Heart left ventricle (tissue), 16 donors: ENCODE measurements around the gene SELENOM. TPM values are rescaled to one million over a fixed set of nuclear protein-coding genes. Genes with fewer than 3 reads are reported as not detected.

Experiments used
- ATAC-seq, 4 donors: fragments of 200-7000 bp; cut with Tn5 transposase; one replicate each; pipeline ENCODE4 v1.9.1; 2020 to 2022; ENCODE audit warnings: moderate library complexity in 4 of 4, mild to moderate bottlenecking in 3 of 4, moderate number of reproducible peaks in 1 of 4
- DNase-seq, 5 donors: peaks; one replicate each; pipeline ENCODE4 v3.0.0-alpha.2; 2020
- H3K27ac ChIP-seq, 12 donors: fragments of 200-600 bp; sonication (generic) in 4 of 12; one replicate each; pipeline versions ENCODE4 v1.5.0 to v1.8.0; 2016 to 2022; ENCODE audit warnings: mild to moderate bottlenecking in 2 of 12
- H3K27me3 ChIP-seq, 9 donors: fragments of 200-600 bp; sonication (generic) in 2 of 9; one replicate each; pipeline versions ENCODE4 v1.5.1 to v1.8.0; 2016 to 2022; ENCODE audit warnings: mild to moderate bottlenecking in 3 of 9
- H3K36me3 ChIP-seq, 9 donors: fragments of 200-600 bp; sonication (generic) in 2 of 9; one replicate each; pipeline versions ENCODE4 v1.5.0 to v1.8.0; 2018 to 2022; ENCODE audit warnings: mild to moderate bottlenecking in 2 of 9
- H3K4me1 ChIP-seq, 12 donors: fragments of 200-600 bp; sonication (generic) in 4 of 12; one replicate each; pipeline versions ENCODE4 v1.5.0 to v1.8.0; 2016 to 2022; ENCODE audit warnings: mild to moderate bottlenecking in 3 of 12
- H3K4me3 ChIP-seq, 12 donors: fragments of 200-600 bp; sonication (generic) in 4 of 12; one replicate each; pipeline versions ENCODE4 v1.5.0 to v1.8.0; 2017 to 2022; ENCODE audit warnings: mild to moderate bottlenecking in 9 of 12, moderate library complexity in 4 of 12
- H3K9me3 ChIP-seq, 12 donors: fragments of 200-600 bp; sonication (generic) in 4 of 12; one replicate each; pipeline versions ENCODE4 v1.5.0 to v1.8.0; 2016 to 2022; ENCODE audit warnings: mild to moderate bottlenecking in 1 of 12
- CTCF ChIP-seq, 12 donors: fragments of 200-600 bp; sonication (generic) in 4 of 12; IDR thresholded peaks; one replicate each; pipeline versions ENCODE4 v1.5.0 to v1.8.0; 2018 to 2022; ENCODE audit warnings: antibody characterized with exemption in 12 of 12, mild to moderate bottlenecking in 5 of 12
- POLR2A ChIP-seq, 2 donors: fragments of 450-650 bp; IDR thresholded peaks; one replicate each; pipeline ENCODE4 v1.6.1; 2017; ENCODE audit warnings: antibody characterized with exemption in 2 of 2, mild to moderate bottlenecking in 2 of 2, moderate library complexity in 2 of 2
- WGBS, 4 donors: extraction: QIAGEN DNeasy Blood & Tissue Kit in 2 of 4; methylation state at CpG; one replicate each; pipeline versions ENCODE4 v1.1.5 to v1.1.7; 2013 to 2018; 5-methylcytosine and 5-hydroxymethylcytosine counted together
- intact Hi-C, 10 donors: fragments of 100-400 bp; cut with DNase I; formaldehyde crosslinking; loops; one replicate each; pipeline versions ENCODE4 v1.11.1 to v1.14.2; 2022
- polyA plus RNA-seq, 2 donors: library from polyadenylated mRNA; stranded (reverse); fragments of 200-250 nt; gene quantifications; one replicate each; pipeline ENCODE4 v1.2.3, GENCODE V29; 2013
- total RNA-seq, 9 donors: library from RNA; depleted of rRNA in 2 of 9; stranded (reverse); fragments of >200 nt in 2 of 9; fragmentation: NEBNext Ultra II Directional in 3 of 9; extraction: Animal tissue kit (Norgen Biotek cat#: 25700) in 3 of 9; gene quantifications; one replicate each; pipeline versions ENCODE4 v1.1.0 to v1.2.4, GENCODE V29; 2016 to 2023
- donor health status: ischemic (EF 13 %, LVEDD 7.1; RV severe dilation, severe dysfunction).
- donor health status: healthy with polysubstance abuse.
- donor health status: DM: no; HTN: yes; CAD: no.
- donor health status: DM: no; HTN: no; CAD: no.
- donor health status: ischemic (EF 25% LVEDD 6.9; RV normal size, moderate dysfunction).
- donor health status: ischemic (EF 25% LVEDD 5.7; RV mildly dilated, moderate dysfunction).
- donor health status: healthy.
- donor health status: DM: yes; HTN: yes; CAD: no.
- donor health status: ischemic (EF 35%, LVEDD 5.7; RV mildly dilated, moderate dysfunction).
- donor health status: nonischemic (EF 11% LVEDD 7.7; RV severe dilation, severe dysfunction).
- donor health status: DM: yes; HTN: yes; CAD: no.
- donor health status: PGD.
- donor health status: ischemic (EF 29% LVEDD 5.4; RV normal size, mild dysfunction).
- donor health status: nonischemic (EF 23%, LVEDD 6.1; RV moderate dilation, normal function).

The SELENOM gene
- total and polyA plus RNA-seq, 11 donors = 35.0 to 183 (median 55.0) TPM

- Histone ChIP-seq H3K36me3 (no peaks in the 10 kb centered on the region), H3K4me3 (no peak overlapping the region), H3K27ac (no peak overlapping the region), H3K9me3 (no peaks in the 10 kb centered on the region), H3K27me3 (peaks cover 0 to 8% (median 0%) of the 10 kb centered on the region in 9 donors), H3K4me1 (peaks cover 0 to 10% (median 0%) of the 10 kb centered on the region in 12 donors)
- ATAC-seq (no peak), DNase-seq (peak in 1 of 5 donors; percentile 14)
- intact Hi-C loops = no loop called here
- WGBS, 4 donors = 82 to 91% (median 87%) methylated on average over 3 of the region's 3 CpGs
- TF ChIP-seq POLR2A (IDR thresholded peaks at IDR 0.05) (no peak), CTCF (IDR thresholded peaks at IDR 0.05) (no peak)
Observed at GRCh38 chr22:31139066-31139465, 31.7 kb upstream of the SELENOM start.

- TF ChIP-seq CTCF (IDR thresholded peaks at IDR 0.05) (no peak), POLR2A (IDR thresholded peaks at IDR 0.05) (no peak)
- DNase-seq = peak in 1 of 5 donors; percentile 40
- Histone ChIP-seq H3K4me3 (no peak overlapping the region), H3K36me3 (no peaks in the 10 kb centered on the region), H3K27ac (no peak overlapping the region), H3K9me3 (no peaks in the 10 kb centered on the region), H3K4me1 (peaks cover 0 to 4% (median 0%) of the 10 kb centered on the region in 12 donors), H3K27me3 (peaks cover 0 to 8% (median 0%) of the 10 kb centered on the region in 9 donors)
- no peak for ATAC-seq
- WGBS, 4 donors = 79 to 91% (median 85%) methylated on average over 7 to 10 of the region's 10 CpGs
- intact Hi-C loops = no loop called here
Observed at GRCh38 chr22:31138126-31138525, 30.8 kb upstream of the SELENOM start.

GRCh38 chr22:31137721-31138120 is 30.4 kb upstream of the SELENOM start:
- H3K4me1 ChIP-seq = peaks cover 0 to 4% (median 0%) of the 10 kb centered on the region in 12 donors
- H3K36me3 ChIP-seq = no peaks in the 10 kb centered on the region
- TF ChIP-seq POLR2A (IDR thresholded peaks at IDR 0.05) = no peak
- no peak for TF ChIP-seq CTCF (IDR thresholded peaks at IDR 0.05)
- H3K4me3 ChIP-seq = no peak overlapping the region
- 77 to 82% (median 81%) methylated on average over 8 to 10 of the region's 10 CpGs; no CpG with 5 or more reads in 1 of the 4 donors for WGBS, 4 donors
- H3K27ac ChIP-seq = no peak overlapping the region
- intact Hi-C loops = no loop called here
- H3K27me3 ChIP-seq = peaks cover 0 to 8% (median 0%) of the 10 kb centered on the region in 9 donors
- ATAC-seq (no peak), DNase-seq (no peak)
- no peaks in the 10 kb centered on the region for H3K9me3 ChIP-seq

GRCh38 chr22:31136711-31137110 is 29.3 kb upstream of the SELENOM start:
- intact Hi-C loops = no loop called here
- 88 to 96% (median 92%) methylated on average over 7 to 16 of the region's 16 CpGs for WGBS, 4 donors
- H3K4me1 ChIP-seq = peaks cover 0 to 4% (median 0%) of the 10 kb centered on the region in 12 donors
- H3K9me3 ChIP-seq = no peaks in the 10 kb centered on the region
- TF ChIP-seq CTCF (IDR thresholded peaks at IDR 0.05) (no peak), POLR2A (IDR thresholded peaks at IDR 0.05) (no peak)
- peak in 1 of 5 donors; percentile 40 for DNase-seq
- H3K4me3 ChIP-seq = no peak overlapping the region
- no peak for ATAC-seq
- peaks cover 0 to 8% (median 0%) of the 10 kb centered on the region in 9 donors for H3K27me3 ChIP-seq
- no peaks in the 10 kb centered on the region for H3K36me3 ChIP-seq
- no peak overlapping the region for H3K27ac ChIP-seq
